Measurements from ENCODE around the gene KCNQ4. TPM values are rescaled to one million over a fixed set of nuclear protein-coding genes. Genes with fewer than 3 reads are reported as not detected.

Gene KCNQ4
- total RNA-seq, 1 donor from 2014 or later, result 14.5 TPM

DNA sequence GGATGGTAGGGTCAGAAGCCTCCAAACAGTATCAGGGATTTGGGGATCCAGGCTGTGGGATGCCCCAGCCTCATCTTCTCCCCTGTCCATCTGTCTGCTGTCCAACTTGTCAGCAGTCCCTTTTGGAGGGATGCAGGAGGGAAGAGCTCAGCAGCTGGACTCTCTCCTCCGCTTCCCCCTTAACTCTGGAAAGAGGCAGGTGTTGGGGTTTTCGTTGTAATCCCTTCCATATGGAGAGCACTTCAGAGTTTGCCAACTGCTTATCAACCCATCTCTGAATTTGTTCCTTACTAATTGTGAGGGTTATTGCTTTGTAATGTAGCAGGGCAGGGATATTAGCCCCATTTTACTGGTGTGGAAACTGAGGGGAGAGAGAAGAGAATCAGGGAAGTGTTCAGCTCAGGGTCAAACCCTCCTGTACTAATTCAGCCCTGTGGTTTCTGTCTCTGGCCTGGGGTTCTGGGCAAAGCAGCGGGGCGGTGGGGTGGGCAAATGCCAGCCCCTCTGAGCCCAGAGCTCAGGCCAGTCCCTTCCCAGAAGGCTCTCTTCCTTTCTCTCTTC lies 75.3 kb downstream of the KCNQ4 start:
- DNase-seq (ENCODE audit: low spot score in 2 of 2), result no peak
- H3K27ac ChIP-seq, result peak overlapping the region; percentile 74 to 87
- TF ChIP-seq, protein P1, sequence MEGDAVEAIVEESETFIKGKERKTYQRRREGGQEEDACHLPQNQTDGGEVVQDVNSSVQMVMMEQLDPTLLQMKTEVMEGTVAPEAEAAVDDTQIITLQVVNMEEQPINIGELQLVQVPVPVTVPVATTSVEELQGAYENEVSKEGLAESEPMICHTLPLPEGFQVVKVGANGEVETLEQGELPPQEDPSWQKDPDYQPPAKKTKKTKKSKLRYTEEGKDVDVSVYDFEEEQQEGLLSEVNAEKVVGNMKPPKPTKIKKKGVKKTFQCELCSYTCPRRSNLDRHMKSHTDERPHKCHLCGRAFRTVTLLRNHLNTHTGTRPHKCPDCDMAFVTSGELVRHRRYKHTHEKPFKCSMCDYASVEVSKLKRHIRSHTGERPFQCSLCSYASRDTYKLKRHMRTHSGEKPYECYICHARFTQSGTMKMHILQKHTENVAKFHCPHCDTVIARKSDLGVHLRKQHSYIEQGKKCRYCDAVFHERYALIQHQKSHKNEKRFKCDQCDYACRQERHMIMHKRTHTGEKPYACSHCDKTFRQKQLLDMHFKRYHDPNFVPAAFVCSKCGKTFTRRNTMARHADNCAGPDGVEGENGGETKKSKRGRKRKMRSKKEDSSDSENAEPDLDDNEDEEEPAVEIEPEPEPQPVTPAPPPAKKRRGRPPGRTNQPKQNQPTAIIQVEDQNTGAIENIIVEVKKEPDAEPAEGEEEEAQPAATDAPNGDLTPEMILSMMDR (IDR thresholded peaks at IDR 0.05), result no peak
- no peak overlapping the region for H3K4me3 ChIP-seq
- H3K9me3 ChIP-seq, result no peaks in the 10 kb centered on the region
- peaks cover 10 to 22% of the 10 kb centered on the region in 2 donors for H3K4me1 ChIP-seq
- H3K27me3 ChIP-seq, result no peaks in the 10 kb centered on the region
- intact Hi-C loops (cut with DNase I), result loop anchor here (10.0 kb wide), 1 partner anchor 246 kb away; no protein-coding TSS in a partner anchor
- H3K36me3 ChIP-seq, result no peaks in the 10 kb centered on the region

GRCh38 chr1:40860706-40861223 lies 77.2 kb downstream of the KCNQ4 start:
- DNase-seq (ENCODE audit: low spot score in 2 of 2), result no peak
- H3K27ac ChIP-seq, result peak overlapping the region; percentile 74 to 87
- peak overlapping the region; percentile 97 for H3K4me3 ChIP-seq
- intact Hi-C loops (cut with DNase I), result loop anchor here (5.0 kb wide), 2 partner anchors 42 to 168 kb away; partner anchors contain the start of gene NFYC
- H3K9me3 ChIP-seq, result no peaks in the 10 kb centered on the region
- no peaks in the 10 kb centered on the region for H3K27me3 ChIP-seq
- H3K4me1 ChIP-seq, result peaks cover 10 to 22% of the 10 kb centered on the region in 2 donors
- TF ChIP-seq, protein P1 (IDR thresholded peaks at IDR 0.05), result no peak
- no peaks in the 10 kb centered on the region for H3K36me3 ChIP-seq

- Histone ChIP-seq H3K4me3 (peak overlapping the region; percentile 97), H3K4me1 (peaks cover 10 to 25% of the 10 kb centered on the region in 2 donors), H3K27ac (peak overlapping the region; percentile 79 to 87), H3K36me3 (no peaks in the 10 kb centered on the region), H3K9me3 (no peaks in the 10 kb centered on the region), H3K27me3 (no peaks in the 10 kb centered on the region)
- TF ChIP-seq, protein P1 (IDR thresholded peaks at IDR 0.05), result no peak
- intact Hi-C loops (cut with DNase I), result loop anchor here (1.0 to 5.0 kb wide), 4 partner anchors 41 to 169 kb away; partner anchors contain the start of gene NFYC
- DNase-seq (ENCODE audit: low spot score in 2 of 2), result no peak
Measured at GRCh38 chr1:40861224-40862003, 77.8 kb downstream of the KCNQ4 start.

DNA sequence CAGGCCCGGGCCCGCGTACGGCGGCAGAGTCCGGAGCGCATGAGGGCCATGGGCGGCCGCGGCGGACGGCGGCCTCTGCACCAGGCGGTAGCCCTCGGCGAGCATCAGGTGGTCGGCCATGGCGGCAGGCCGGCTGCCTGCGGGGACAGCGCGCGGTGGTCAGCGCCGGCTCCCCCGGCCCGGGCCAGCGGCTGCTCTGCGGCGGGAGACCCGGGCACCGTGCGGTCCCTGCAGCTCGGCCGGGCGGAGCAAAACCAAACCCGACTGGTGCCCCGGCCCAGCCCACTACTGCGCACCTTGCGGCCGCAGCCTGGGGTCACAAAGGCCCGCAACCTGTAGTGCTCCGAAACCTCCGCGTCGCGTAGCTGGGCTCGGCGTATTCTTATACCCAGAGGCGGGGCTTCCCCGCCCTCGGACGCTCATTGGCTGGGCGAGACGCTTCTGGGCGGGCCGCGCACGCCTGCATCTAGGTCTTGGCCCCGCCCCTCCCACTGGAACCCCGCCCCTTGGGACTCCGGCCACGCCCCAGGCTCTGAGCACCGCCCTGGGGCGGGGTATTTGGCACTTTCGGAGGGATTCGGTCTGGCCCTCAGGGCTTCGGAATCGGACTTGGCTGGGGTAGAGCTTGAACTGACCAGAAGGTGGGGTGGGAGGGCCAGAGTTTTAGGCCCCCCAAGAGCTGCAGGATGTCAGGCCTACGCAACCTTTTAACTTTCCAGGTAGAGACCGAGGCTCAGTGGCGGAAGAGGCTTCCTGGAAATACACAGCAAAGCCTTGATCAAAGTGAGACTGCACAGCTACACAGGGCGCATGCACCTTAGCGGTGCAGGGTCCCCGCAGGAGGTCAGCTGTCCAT lies 78.6 kb downstream of the KCNQ4 start, which contains the start of gene CITED4:
TSS of gene CITED4 (minus strand) at position 356 of the 856 bp plus-strand sequence. CDS start at position 120, 236 bp downstream.
- no peaks in the 10 kb centered on the region for H3K36me3 ChIP-seq
- peaks cover 10 to 25% of the 10 kb centered on the region in 2 donors for H3K4me1 ChIP-seq
- H3K4me3 ChIP-seq, result peak within 1 kb of the TSS; percentile 97
- no peaks in the 10 kb centered on the region for H3K9me3 ChIP-seq
- peak within 1 kb of the TSS; percentile 79 to 87 for H3K27ac ChIP-seq
- H3K27me3 ChIP-seq, result no peaks in the 10 kb centered on the region
- intact Hi-C loops (cut with DNase I), result loop anchor here (1.0 to 5.0 kb wide), 4 partner anchors 40 to 170 kb away; partner anchors contain the start of gene NFYC
- DNase-seq (ENCODE audit: low spot score in 2 of 2), result peak; percentile 82 to 97
- TF ChIP-seq, protein P1 (IDR thresholded peaks at IDR 0.05), result peak in 2 of 3 experiments; percentile 14 to 30

Data from ascending aorta (tissue), 2 donors.